ENCODE results near the gene KRTAP9-3. TPM values are rescaled to one million over a fixed set of nuclear protein-coding genes. Genes with fewer than 3 reads are reported as not detected.
"Not testable (repeated sequence)": the region's sequence is repeated elsewhere in the genome, so short reads cannot be mapped to it uniquely, and the experiment has no call there.

KRTAP9-3 gene
- total and polyA plus RNA-seq, 10 donors: not detected

DNA sequence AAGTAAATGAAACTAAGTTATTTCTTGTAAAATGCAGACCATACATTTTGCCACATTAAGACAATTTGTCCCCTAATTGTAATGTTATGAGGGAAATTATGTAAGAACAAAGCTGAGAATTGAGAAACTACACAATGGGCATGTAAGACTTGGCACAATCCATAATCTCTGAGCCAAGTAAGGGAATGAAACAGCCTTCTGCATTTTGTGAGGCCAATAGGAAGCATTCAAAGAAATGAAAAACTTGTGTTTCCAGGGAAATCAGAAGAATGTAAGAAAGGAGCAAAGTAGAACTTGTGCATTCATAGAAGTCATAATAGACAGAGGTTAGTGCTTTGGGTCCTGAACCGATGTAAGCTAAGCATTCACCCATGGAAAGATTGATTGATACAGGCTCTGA, 19.0 kb downstream of the KRTAP9-3 start:
- 79 to 100% (median 90%) methylated on average over 1 of the region's 1 CpG for WGBS, 5 donors
- intact Hi-C loops (cut with DNase I; ENCODE audit: low total_unique reads): no loop called here
- no peak for DNase-seq
- H3K27ac ChIP-seq: no peak overlapping the region
- no peak for TF ChIP-seq CTCF (IDR thresholded peaks at IDR 0.05 in 8 of 11, conservative IDR thresholded peaks at IDR 0.05 in 3 of 11)
- TF ChIP-seq POLR2AphosphoS5 (IDR thresholded peaks at IDR 0.05): no peak
- TF ChIP-seq POLR2A (IDR thresholded peaks at IDR 0.05): no peak
- no peak overlapping the region for H3K4me3 ChIP-seq
- H3K9me3 ChIP-seq: no peaks in the 10 kb centered on the region
- H3K4me1 ChIP-seq: no peaks in the 10 kb centered on the region
- no peaks in the 10 kb centered on the region for H3K36me3 ChIP-seq
- peaks cover 0 to 5% (median 4%) of the 10 kb centered on the region in 7 donors for H3K27me3 ChIP-seq (replicated peaks in 1 of 7)

- WGBS, 5 donors: 0 to 59% (median 48%) methylated on average over 1 of the region's 1 CpG
Observed at GRCh38 chr17:41254861-41255260, 22.6 kb downstream of the KRTAP9-3 start.

GRCh38 chr17:41255381-41256290, 23.4 kb downstream of the KRTAP9-3 start, which contains the start of gene KRTAP9-9:
KRTAP9-9 (plus strand) TSS chr17:41255384.
- H3K27ac ChIP-seq; H3K4me3 ChIP-seq; H3K36me3 ChIP-seq; intact Hi-C loops (cut with DNase I; ENCODE audit: low total_unique reads); DNase-seq; H3K9me3 ChIP-seq; H3K4me1 ChIP-seq: not testable (repeated sequence)
- 74 to 88% (median 79%) methylated on average over 4 to 5 of the region's 5 CpGs for WGBS, 5 donors
- H3K27me3 ChIP-seq (replicated peaks in 1 of 7): peaks cover 0 to 20% (median 5%) of the 10 kb centered on the region in 7 donors

More at GRCh38 chr17:41254861-41255260, 22.6 kb downstream of the KRTAP9-3 start:
- Histone ChIP-seq H3K36me3 (no peaks in the 10 kb centered on the region), H3K27ac (no peak overlapping the region), H3K4me3 (no peak overlapping the region), H3K4me1 (no peaks in the 10 kb centered on the region), H3K27me3 (replicated peaks in 1 of 7) (peaks cover 0 to 20% (median 5%) of the 10 kb centered on the region in 7 donors), H3K9me3 (no peaks in the 10 kb centered on the region)
- TF ChIP-seq CTCF (IDR thresholded peaks at IDR 0.05 in 8 of 11, conservative IDR thresholded peaks at IDR 0.05 in 3 of 11) (no peak), POLR2A (IDR thresholded peaks at IDR 0.05) (no peak)
- no peak for DNase-seq
- intact Hi-C loops (cut with DNase I; ENCODE audit: low total_unique reads): no loop called here

DNA sequence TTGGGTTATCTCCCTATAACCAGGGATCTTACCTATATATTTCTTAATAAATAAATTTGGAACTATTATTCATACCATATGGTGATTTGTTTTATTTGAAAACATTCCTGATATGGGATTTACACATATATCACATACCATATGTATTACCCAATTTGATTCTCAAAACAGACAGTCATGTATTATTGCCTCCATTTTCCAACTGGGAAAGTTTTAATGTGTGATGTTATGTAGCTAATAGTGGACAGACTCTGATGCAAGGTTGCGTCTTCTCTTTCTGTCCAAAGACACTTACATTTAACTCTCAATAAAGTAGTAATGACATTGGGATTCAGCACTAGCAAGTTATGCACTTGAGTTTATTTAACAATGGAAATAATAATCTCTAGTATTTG, 24.0 kb downstream of the KRTAP9-3 start:
- Histone ChIP-seq H3K4me1 (no peaks in the 10 kb centered on the region), H3K27me3 (replicated peaks in 1 of 7) (peaks cover 0 to 20% (median 5%) of the 10 kb centered on the region in 7 donors), H3K9me3 (no peaks in the 10 kb centered on the region), H3K27ac (no peak overlapping the region), H3K4me3 (no peak overlapping the region), H3K36me3 (no peaks in the 10 kb centered on the region)
- intact Hi-C loops (cut with DNase I; ENCODE audit: low total_unique reads): no loop called here
- DNase-seq: no peak
- 94 to 100% (median 95%) methylated on average over 1 of the region's 1 CpG for WGBS, 5 donors
- TF ChIP-seq CTCF (IDR thresholded peaks at IDR 0.05 in 8 of 11, conservative IDR thresholded peaks at IDR 0.05 in 3 of 11) (no peak), POLR2AphosphoS5 (IDR thresholded peaks at IDR 0.05) (no peak), POLR2A (IDR thresholded peaks at IDR 0.05) (no peak)

Data from spleen (tissue), 11 donors.